Coronary artery (tissue), 2 donors: ENCODE data around the gene ELK4.

ENCODE experiments used
- DNase-seq: peaks from one replicate; pipeline ENCODE4 v3.0.0-alpha.2; 2017; ENCODE audit warnings: low spot score
- H3K27ac ChIP-seq, 2 donors: fragments of 200-600 bp; sonication (generic); one replicate each; pipeline ENCODE4 v1.5.1; 2016 to 2019
- H3K4me3 ChIP-seq: fragments of 200-600 bp; sonication (generic); 2 replicates; pipeline ENCODE4 v1.5.1; 2016; ENCODE audit warnings: mild to moderate bottlenecking, moderate library complexity
- TF ChIP-seq, protein P1 (sequence below): fragments of 200-600 bp; sonication (generic); IDR thresholded peaks from one replicate; pipeline ENCODE4 v1.5.1; 2019; ENCODE audit warnings: antibody characterized with exemption

The ELK4 gene

DNA sequence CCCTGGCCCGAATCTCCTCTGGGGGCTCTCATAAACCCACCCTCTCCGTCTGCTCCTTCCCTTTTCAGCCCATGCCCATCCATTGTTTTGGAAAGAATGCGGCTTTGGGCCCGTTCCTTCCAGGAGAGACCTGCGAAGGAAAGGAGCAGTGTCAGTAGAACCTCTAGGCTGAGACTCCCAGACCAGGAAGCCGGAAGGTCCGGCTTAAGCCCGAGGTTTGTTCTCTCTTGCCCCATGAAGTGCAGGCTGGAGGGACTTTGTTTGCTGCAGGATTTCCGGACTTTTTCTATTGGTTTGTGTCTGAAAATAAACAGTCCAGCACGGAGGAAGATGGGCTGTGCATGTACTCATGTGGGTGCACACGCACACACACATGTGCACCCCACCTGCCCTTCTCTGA is 49.8 kb downstream of the ELK4 start:
- no peak overlapping the region for H3K4me3 ChIP-seq
- TF ChIP-seq, protein P1, sequence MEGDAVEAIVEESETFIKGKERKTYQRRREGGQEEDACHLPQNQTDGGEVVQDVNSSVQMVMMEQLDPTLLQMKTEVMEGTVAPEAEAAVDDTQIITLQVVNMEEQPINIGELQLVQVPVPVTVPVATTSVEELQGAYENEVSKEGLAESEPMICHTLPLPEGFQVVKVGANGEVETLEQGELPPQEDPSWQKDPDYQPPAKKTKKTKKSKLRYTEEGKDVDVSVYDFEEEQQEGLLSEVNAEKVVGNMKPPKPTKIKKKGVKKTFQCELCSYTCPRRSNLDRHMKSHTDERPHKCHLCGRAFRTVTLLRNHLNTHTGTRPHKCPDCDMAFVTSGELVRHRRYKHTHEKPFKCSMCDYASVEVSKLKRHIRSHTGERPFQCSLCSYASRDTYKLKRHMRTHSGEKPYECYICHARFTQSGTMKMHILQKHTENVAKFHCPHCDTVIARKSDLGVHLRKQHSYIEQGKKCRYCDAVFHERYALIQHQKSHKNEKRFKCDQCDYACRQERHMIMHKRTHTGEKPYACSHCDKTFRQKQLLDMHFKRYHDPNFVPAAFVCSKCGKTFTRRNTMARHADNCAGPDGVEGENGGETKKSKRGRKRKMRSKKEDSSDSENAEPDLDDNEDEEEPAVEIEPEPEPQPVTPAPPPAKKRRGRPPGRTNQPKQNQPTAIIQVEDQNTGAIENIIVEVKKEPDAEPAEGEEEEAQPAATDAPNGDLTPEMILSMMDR, result no peak

DNA sequence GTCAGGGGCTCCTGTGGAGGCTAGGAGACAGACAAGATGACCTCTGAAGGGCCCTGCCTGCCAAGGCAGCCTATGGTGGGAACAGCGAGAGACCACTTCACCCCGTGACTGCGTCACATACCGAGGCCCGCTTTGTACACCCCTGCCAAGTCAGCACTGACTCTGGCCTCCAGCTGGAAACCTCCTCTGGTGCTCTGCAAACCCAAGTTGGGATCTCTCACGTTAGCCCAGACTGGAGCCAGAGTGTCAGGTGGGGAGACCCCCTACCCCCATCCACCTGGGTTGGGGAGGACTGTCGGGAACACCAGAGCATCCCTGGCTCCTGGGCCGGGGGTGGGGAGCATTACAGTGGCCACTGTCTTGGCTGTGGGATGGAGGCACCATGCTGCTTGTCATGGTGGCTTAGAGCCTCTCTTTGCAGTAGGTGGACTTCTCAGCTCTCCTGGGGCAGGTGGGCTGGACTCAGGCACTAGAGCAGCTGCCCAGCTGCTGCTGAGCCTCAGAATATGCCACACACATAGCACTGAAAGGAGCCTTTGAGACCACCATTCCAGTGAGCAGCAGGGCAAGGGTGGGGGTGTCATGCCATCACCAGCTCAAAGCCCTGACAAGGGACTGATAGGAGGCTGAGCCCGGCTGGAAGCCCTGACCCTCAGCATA is 50.4 kb downstream of the ELK4 start:
- Histone ChIP-seq H3K4me3 (no peak overlapping the region), H3K27ac (no peak overlapping the region)
- no peak for DNase-seq

More for the DNA sequence above, 49.8 kb downstream of the ELK4 start:
- DNase-seq, result no peak
- no peak overlapping the region for H3K27ac ChIP-seq

DNA sequence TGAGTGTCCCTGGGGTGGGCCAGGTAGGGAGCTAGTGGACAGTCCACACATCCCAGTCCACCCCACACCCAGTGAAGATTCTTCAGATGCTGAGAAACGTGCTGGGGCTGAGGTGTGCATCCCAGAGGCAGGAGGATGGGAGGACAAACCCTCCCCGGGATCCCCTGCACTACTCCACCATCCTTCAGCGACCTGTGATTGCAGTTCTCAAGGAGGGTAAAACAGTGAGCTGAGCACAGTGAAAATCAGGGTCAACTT is 51.0 kb downstream of the ELK4 start:
- H3K27ac ChIP-seq, result no peak overlapping the region
- H3K4me3 ChIP-seq, result no peak overlapping the region
- TF ChIP-seq, protein P1, result no peak
- DNase-seq, result no peak

More for the DNA sequence above, 50.4 kb downstream of the ELK4 start:
- TF ChIP-seq, protein P1, result no peak

DNA sequence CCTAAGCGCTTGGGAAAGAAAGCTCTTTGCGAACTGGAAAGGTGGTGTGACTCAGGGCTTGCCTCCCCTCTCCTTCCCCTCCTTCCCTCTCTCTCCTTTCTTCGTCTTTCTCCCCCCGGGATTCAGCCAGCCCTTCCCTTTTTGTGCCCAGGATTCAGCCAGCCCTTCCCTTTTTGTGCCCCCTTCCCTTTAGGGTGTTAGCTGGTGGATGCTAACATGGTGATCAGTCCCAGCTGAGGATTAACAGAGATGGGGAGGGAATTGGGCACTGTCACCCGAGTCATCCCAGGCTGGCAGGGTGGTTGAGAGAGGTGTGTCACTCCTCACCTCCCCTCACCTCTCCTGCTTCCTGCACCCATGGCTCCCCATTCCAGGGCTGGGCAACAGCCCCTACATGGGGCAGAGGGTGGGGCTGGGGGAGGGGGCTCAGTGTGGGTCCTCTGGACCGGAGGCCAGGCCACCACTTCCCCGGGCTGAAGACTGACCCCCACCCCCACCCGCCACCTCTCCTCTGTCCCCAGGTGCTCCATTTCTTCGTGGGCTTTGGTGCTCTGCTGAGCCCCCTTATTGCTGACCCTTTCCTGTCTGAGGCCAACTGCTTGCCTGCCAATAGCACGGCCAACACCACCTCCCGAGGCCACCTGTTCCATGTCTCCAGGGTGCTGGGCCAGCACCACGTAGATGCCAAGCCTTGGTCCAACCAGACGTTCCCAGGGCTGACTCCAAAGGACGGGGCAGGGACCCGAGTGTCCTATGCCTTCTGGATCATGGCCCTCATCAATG is 51.5 kb downstream of the ELK4 start:
- H3K27ac ChIP-seq, result no peak overlapping the region
- TF ChIP-seq, protein P1, result no peak
- no peak for DNase-seq
- no peak overlapping the region for H3K4me3 ChIP-seq

DNA sequence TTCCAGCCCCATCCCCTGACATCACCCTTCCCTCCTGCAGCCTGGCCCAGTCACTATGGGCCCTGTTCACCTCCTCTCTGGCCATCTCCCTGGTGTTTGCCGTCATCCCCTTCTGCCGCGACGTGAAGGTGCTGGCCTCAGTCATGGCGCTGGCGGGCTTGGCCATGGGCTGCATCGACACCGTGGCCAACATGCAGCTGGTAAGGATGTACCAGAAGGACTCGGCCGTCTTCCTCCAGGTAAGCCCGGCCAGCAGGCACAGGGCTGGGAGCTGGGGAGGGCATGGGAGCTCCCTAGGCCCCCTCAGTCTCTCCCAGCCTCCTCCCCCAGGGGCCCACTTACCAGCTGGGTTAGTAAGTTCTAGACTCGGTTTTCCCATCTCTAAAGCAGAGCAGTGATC is 52.1 kb downstream of the ELK4 start:
- no peak overlapping the region for H3K4me3 ChIP-seq
- no peak overlapping the region for H3K27ac ChIP-seq
- TF ChIP-seq, protein P1, result no peak
- no peak for DNase-seq

DNA sequence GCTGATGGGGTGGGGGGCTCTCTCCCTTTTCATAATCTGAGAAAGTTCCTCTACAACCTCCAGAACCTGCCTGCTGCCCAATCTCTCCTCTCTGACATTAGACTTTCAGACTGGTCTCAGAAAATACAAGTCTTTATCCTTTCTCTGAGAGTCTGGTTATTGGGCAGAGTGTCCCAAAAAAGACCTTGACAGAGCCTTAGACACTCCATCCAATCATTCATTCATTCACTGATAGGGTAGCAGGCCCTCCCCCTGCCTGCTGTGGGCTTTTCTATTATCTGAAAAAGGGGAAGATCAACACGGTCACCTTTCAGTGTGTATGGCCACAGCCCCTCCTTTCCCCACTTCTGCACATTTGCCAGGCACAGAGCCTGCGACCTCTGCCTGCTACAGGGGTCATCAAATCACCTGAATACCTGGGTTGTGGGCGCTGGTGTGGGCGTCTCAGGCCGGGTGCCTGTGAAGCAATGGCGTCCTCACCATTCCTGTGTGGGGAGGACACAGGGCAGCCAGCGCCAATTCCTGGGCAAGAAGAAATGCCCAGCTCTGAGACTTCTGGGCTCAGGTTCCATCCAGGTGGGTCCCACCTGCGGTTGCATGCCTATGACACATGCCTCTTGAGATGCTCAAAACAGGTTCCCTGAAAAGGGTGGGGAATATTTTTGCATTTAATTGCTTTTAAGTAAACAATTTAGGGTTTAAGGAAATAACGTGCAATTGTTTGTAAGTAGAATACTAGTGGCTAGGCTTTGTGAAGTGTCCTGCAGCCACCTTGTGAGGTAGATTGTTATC is 52.8 kb downstream of the ELK4 start:
- DNase-seq, result peak; percentile 52
- TF ChIP-seq, protein P1, result no peak
- no peak overlapping the region for H3K27ac ChIP-seq
- no peak overlapping the region for H3K4me3 ChIP-seq
